ENCODE results near the gene IL21R.

IL21R gene

DNA sequence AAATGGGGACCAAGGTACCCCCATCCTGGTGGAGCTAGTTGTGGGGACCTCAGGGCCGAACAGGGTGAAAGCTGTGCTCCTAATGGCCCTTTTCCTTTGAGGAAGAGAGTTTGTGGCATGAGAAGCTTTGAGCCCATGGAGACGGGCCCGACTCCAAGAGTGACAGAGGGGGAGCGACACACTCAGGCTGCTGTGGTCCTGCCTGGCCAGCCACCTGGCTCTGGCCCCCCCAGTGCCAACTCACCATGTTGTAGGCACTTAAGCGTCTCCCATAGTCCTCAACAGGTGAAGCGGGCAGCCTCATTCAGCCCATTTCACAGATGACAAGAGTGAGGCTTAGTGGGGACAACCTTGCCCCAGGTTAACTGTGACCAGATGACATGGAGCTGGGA is 1.6 kb downstream of the IL21R start:
- no peak for DNase-seq (ENCODE audit: low spot score)

DNA sequence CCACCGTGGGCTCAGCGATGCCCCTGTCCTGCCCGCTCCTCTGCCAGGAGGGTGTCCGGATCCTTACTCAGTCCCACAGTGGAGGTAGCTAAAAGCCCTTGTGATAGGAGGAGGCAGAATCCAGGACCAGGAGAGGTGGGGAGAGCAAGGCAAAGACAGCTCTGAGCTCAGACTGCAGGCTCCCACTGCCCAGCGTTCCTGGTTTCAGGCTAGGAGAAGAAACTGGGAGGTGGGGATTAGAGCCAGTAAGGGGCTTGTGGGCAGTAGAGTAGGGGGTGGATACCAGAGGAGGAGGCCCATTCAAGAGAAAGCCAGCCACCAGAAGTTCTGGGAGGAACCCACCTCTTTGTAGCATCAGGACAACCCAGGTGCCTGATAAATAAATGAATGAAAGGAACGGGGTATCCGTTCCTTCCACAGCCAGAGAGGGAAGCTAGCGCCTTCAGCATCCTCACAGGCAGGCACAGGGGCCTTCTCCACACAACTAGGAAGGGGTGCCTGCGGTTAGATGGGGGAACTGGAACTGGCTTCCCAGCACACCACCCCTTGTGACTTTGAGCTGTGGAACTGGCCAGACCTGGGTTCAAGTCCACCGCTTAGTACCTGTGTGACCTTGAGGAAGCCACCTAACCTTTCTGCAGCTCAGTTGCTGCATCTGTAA is 2.3 kb downstream of the IL21R start:
- no peak for DNase-seq (ENCODE audit: low spot score)
- no peak for TF ChIP-seq CTCF (IDR thresholded peaks at IDR 0.05; ENCODE audit: extremely low read depth, missing control alignments)

More for the DNA sequence above, 1.6 kb downstream of the IL21R start:
- TF ChIP-seq CTCF (IDR thresholded peaks at IDR 0.05; ENCODE audit: extremely low read depth, missing control alignments): no peak

DNA sequence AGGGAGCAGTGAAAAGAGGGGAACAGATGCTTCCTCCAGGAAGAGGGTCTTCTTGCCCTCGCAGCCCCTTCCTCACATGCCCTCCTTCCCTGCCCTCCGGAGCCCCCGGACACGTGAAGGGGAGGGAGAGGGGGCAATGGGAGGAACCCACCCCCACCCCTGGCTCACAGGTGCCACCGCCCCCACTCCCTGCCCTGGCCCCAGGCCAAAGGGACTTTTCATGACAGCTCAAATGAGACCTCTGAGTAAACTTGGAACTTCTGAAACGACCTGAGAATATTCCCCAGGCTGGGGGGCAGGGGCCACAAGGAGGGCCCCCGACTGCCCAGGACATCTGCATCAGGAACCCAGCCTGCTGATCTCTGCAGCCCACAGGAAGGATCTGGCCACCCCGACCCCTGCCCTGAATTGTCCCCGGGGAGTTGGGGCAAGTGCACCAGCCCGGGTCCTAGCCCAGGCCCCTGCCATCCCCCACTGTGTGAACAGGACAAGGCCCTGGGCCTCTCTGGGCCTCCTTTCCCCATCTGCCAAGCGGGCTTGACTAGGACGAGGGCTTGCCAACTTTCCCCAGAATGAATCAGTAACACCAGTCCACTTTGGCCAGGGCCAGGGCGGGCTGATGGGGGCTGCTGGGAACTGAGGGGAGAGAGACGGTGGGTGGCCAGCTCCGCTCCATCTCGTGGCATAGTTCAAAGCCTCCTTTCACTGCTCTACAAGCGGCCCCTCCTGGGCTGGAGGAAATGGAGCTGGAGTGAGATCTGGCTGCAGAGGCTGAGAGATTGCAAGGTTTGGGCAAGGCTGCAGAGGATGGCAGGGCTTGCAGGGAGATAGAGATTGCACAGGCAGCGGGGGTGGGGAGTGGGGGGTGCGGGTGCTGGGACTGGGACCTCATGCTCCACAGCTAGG is 3.8 kb downstream of the IL21R start:
- DNase-seq (ENCODE audit: low spot score): peak; percentile 39
- TF ChIP-seq CTCF (IDR thresholded peaks at IDR 0.05; ENCODE audit: extremely low read depth, missing control alignments): no peak

- TF ChIP-seq CTCF (IDR thresholded peaks at IDR 0.05; ENCODE audit: extremely low read depth, missing control alignments): no peak
- DNase-seq (ENCODE audit: low spot score): no peak
Observed at GRCh38 chr16:27406511-27407128, 4.6 kb downstream of the IL21R start.

DNA sequence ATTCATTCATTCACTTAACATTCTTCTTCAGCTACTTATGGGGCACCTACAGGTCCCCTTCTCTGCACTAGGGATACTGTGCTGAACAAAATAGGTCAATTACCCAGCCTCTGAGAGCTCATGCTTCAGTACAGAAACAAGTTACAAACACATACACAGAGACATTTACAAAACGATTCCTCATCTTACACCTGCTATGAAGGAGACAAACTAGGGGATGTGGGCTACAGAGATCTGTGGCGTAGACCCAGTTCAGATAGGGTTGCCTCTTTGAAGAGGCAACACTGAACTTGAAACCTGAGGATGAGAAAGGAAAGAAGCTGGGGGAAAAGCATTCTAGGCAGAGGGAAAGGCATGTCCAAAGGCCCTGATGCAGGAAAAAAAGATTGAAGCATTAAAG is 5.2 kb downstream of the IL21R start:
- TF ChIP-seq CTCF (IDR thresholded peaks at IDR 0.05; ENCODE audit: extremely low read depth, missing control alignments): no peak
- DNase-seq (ENCODE audit: low spot score): no peak

DNA sequence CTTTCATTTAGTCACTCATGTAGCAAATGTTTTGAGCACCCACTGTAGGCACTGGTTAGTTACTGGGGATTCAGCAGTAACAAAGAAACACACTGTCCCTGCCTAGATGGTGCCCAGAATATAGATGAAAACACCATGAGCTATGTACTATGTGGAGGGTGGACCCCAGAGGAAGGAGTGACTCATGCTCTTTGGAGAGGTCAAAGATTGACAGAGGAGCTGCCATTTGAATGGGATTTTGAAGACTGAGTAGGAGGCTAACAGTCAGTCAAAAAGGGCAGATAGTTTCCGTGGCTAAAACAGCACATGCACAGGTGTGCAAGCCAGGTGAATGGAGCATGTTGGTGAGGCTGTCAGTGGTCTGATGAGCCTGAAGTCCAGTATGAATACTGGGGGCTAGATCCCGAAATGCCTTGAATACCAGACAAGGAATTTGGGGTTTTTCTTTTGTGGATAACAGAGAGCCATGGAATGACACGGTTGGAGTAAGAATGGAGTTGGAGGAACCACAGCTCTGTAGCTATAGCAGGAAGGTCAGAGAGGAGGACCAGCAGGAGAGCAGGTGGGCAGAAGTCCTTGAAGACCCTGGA is 6.1 kb downstream of the IL21R start:
- peak; percentile 42 for DNase-seq (ENCODE audit: low spot score)
- TF ChIP-seq CTCF (IDR thresholded peaks at IDR 0.05; ENCODE audit: extremely low read depth, missing control alignments): no peak
